NK-92 (cell line): ENCODE measurements around the gene TOX2.

Experiments
- DNase-seq: peaks from one replicate; lab custom pipeline; 2025; ENCODE audit not compliant: unreplicated experiment; lab: John Stamatoyannopoulos, UW

Gene TOX2

DNA sequence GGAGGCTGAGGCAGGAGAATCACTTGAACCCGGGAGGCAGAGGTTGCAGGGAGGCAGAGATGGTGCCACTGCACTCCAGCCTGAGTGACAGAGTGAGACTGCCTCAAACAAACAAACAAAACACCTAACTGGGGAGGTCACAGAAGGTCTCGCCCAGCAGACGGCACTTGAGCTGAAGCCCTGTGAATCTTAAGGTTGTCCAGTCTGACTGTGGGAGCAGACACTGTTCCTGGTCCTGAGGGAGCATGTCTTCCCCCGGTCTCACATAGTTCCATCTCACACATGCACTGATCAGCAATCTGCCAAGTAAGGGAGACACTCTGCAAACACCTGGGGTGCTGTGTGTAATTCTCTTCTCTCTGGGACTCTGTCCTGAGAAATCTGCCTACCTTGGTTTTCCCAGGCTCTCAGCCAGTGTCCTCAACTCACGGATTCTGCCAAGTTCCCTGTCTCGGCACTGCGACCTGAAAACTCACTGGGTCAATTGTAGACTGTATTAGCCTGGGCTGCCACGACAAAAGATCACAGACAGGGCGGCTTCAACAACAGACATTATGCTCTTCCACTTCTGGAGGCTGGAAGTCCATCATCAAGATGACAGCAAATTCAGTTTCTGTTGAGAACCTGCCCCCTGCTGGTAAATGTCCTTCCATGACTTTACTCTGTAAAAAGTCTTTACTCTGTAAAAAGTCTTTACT, 178.0 kb downstream of the TOX2 start:
- no peak for DNase-seq

DNA sequence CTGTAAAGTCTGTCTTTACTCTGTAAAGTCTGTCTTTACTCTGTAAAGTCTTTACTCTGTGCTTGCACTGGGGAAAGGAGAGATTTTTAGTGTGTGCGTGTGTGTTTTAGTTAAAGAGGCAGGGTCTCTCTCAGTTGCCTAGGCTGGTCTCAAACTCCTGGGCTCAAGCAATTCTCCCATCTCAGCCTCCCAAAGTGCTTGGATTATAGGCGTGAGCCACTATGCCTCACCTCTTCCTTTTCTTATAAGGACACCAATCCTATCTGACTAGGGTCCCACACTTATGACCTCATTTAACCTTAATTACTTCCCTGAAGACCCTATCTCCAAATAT, 178.6 kb downstream of the TOX2 start:
- no peak for DNase-seq

DNA sequence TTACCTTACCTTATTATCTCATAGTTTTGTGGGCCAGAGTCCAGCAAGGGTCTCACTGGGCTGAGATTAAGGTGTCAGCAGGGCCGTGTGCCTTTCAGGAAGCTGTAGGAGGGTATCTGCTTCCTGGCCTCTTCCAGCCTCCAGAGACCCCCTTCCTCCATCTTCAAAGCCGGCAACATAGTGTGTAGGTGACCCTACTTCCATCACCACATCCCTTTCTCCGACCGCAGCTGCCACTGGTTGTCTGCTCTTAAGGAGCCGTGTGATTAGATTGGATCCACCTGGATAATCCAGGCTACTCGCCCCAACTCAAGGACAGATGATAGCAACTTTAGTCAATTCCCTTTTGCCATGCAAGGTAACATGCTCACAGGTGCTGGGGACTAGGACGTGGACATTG, 181.2 kb downstream of the TOX2 start:
- DNase-seq: no peak

DNA sequence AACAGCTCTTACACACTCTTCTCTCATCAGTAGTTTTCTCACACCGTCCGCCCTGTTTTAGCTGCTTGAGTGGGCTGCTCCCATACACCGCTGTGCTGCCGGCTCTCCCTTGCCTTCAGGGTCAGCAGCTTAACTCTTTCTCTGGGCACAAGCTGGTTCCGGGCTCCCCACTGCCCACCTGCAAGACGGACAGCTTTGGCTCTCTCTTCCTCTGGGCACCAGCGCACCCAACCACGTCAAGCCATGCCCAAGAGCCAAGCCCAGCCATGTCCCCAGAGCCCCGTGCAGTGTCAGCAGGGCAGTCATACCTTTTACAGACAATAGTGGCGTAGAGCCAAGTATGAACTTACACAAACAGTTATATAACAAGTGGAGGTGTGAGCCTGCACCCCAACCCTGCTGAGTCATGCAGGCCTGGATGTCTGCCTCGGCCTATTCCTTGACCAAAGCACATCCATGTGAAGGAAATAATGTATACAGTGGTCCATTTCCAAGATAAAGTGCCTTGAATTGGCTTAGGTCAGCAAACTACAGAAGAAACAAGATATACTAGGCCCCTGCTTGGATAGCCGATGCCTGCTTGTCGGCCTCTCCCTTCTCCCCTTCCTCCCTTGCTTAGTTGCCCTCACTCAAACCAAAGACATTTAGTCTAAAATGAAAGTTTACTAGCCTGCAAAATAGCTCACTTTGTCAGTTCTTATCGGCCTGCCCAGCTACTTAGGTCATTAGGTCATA, 183.0 kb downstream of the TOX2 start:
- no peak for DNase-seq

DNA sequence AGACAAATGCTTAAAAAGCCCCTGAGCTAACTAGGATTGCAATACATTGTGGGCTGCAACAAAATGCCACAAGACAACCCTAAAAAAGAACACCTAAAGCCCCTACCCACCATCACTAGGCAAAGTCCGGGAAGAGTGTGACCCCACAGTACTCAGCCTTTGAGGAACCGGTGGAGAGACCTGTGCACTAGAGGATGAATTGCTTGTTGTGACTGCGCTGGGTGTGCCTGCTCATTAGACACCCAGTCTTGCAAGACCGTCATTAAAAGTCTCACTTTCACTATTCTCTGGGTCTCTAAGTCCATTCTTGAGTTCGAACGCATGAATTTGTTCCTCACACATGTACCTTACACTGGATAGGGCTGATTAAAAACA, 183.6 kb downstream of the TOX2 start:
- no peak for DNase-seq

DNA sequence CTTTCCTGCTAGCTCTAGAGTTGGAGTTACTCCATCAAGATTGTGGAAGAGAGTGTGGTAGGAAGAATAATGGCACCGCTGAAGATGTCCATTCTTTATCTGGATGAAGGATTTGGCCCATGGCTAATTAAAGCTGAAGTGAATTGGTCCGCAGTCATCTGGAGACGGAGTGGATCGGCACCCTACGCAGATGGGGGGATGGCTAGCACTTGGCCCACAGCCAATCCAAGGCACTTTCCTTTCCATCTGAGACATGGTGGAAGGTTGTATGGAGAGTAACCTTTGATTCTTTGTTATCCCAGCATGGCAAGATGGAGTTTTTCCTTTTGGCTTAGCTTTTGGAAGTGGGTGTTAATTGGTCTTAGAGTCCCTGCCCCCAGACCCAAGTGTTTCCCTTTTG, 184.0 kb downstream of the TOX2 start:
- no peak for DNase-seq

DNA sequence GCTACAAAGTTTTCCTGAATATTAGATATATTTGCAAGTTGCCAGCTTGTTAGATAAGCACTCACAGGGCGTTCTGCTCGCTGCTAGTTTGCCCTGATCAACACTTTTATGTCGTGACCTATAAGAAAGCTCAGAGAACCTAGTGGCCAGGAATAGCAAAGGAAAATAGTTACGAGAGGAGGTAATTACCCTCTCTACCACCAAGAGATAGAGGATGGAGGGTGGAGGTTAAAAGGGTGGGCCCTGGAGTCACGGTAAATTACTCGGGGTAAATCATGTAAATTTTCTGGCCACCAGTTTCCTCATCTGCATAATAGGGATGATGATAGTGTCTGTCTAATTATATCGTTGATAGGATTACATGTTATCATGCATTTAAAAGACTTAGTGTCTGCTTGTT, 185.2 kb downstream of the TOX2 start:
- DNase-seq: no peak

DNA sequence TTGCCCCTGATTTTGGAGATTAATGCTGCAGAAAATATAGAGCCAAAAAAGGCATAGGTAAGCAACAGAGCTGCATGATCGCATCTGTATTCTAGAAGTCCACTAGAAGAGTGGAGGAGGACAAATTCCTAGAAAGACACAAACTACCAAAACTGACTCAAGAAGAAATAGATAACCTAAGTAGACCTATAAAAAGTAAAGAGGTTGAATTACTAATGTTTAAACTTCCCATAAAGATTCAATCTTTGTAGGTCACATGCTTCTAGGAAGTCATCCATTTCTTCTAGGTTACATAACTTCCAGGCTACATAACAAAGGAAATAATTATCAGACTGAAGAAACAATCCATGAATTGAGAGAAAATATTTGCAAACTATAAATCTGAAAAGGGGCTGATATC, 187.9 kb downstream of the TOX2 start:
- DNase-seq: no peak

DNA sequence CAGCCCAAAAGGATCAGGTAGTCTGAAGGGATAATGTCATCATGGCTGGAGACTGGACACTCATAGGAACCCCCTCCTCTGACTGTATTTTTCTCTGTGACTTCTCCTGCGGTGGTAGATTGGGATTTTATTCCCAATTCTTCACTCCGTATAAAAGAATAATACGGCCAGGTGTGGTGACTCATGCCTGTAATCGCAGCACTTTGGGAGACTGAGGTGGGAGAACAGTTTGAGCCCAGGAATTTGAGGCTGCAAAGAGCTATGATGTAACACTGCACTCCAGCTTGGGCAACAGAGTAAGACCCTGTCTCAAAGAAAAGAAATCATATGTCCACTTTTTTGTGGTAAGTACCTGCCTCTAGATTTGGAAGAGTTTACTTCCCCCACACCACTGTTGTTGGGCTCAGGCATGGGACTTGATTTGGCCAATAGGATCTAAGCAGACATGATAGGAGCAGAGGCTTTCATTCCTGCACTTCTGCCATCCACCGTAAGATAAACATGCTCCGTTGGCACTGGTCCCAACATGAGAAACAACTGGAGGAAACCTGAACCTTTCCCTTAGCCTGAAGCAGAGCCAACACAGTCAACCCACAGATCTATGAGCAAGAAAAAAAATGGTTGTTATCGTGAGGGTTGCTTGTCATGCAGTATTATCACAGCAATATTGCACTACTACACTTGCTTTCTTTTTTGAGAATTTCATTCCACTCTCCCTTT, 190.3 kb downstream of the TOX2 start:
- no peak for DNase-seq

DNA sequence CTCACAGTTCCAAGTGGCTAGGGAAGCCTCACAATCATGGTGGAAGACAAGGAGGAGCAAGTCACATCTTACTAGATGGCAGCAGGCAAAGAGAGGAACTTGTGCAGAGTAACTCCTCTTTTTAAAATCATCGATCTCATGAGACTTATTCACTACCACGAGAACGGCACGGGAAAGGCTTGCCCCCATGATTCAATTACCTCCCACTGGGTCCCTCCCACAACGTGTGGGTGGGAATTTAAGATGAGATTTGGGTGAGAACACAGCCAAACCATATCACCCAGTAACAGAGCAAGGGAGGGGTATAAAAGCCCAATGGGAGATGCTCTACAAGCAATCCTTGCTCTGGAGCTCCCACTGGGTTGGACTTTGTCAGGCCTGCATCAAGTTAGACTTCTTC, 192.0 kb downstream of the TOX2 start:
- DNase-seq: no peak

DNA sequence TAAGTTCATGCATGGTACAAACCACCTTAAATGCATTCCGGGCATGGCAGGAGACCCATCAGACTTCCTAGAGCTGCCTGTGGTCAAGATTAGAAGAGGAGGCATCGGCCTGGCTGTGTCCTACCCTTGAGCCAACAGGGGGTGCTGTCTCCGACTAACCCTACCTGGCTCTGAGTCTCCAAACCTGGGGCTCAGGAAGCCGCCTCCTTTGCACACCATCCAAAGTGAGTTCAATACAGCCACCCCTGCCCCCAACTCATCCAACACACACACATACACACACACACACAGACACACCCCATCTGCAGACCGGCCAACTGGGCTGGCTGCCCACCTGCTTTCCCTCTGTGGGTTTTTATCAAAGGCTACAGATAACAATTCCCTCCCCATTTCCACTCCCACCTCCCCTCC, 195.3 kb downstream of the TOX2 start:
- DNase-seq: no peak

DNA sequence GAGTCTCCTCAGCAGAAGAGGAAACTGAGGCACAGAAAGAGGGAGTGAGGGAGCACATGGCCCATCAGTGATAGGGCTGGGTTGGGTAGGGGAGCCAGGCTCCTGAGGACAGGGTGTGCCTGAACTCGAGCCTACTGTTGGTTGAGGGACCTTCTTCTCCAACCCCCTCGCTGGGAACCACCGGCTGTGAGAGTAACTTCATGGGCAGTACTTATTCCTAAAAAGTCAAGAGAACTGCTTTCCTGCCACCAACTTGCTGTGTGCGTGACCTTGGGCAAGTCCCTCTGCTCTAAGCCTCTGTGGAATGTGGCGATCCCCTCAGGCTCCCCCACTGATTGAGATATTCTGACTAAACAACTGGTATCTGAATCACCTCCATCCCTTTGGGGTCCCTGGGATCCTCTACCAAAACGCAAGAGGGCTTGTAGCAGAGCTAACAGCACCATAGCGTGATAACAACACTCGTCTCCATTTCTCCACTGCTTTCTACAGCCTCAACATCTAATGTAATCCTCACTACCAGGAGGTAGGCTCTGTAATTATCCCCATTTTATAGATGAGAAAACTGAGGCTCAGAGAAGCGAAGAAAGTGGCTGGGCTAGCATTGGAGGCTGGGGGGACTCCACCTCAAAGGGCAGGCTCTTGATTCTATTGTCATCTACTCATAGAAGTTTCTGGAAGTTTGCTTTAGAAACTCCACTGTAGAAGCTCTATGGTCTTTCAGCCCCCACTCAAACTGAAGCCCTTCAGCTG, 196.3 kb downstream of the TOX2 start:
- DNase-seq: no peak

DNA sequence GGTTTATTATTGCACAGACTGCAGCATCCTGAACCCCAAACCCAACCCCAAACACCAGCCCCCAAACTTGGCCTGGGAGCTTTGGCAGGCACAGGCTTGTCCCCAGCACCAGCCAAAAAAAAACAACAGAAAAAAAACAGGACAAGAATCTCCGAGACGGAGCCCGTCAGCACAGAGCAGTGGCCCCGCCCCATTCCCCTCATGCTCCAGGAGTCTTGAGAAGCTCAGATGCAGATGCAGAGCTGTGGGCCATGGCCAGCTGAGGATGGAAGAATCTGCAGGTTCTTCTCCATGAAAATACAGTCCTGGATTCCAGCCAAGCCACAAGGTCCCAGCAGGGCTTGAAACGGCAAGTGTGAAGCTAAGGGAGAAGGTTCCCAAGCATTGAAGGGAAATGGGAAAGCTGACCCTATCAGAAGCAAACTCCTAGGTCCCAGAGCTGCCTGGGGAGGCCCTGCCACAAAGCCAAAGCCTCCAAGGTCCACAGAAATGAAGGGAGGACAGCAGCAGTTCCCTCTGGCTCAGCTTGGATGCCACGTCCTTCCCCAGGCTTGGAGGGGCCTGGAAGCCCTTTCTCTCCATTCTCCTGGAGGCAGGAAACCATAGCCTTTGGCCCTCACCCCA, 197.2 kb downstream of the TOX2 start:
- no peak for DNase-seq

DNA sequence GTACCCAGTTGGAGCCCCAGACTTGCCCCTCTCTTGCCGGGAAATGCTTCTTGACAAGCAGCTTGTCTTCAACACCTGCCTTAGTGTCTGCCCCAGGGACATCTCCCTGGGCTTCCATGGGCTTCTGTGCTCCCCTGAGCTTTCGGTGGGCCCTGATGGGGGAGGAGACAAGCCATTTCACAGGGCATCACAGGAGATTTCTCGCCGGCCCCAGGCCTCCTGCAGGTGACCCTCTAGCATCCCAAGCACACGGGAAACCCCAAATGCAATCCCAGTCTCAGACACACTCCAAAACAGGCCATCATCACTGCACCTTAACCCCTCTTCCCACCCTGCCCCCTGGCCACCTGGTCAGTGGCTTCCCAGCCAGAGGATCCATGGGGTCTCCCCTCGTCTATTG, 197.8 kb downstream of the TOX2 start:
- no peak for DNase-seq

DNA sequence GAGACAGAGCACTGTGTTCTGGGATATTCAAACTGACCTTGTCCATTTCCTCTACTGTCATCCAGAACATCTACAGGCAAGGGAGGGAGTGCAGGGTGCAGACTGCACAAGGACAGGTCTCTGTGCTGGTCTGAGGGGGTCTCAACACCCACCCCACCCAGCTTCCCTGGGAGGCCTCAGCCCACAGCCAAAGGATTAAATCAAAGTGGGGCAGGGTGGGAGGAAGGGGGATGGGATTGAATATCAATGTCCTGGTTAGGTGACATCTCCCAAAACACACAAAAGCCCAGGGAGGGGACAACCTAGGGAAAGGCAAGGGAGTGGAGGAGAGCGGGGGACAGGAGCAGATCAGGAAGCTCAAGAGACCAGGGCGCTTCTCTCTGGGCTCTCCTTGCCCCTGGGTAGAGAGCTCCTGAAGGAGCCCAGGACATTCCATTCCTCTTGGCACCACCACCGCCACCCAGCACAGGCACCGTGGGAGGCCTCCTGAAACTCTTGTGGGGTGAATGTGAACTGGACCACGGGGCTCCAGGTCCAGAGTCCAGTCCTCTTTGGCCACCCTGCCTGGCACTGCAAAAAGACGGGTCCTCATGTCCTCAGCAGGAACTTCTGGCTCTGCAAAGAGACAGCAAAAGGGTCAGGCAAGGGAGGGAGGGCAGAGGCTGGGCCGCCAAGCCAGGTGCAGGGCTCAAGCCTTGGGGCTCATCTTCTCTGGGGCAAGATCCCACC, 198.4 kb downstream of the TOX2 start:
- DNase-seq: no peak

DNA sequence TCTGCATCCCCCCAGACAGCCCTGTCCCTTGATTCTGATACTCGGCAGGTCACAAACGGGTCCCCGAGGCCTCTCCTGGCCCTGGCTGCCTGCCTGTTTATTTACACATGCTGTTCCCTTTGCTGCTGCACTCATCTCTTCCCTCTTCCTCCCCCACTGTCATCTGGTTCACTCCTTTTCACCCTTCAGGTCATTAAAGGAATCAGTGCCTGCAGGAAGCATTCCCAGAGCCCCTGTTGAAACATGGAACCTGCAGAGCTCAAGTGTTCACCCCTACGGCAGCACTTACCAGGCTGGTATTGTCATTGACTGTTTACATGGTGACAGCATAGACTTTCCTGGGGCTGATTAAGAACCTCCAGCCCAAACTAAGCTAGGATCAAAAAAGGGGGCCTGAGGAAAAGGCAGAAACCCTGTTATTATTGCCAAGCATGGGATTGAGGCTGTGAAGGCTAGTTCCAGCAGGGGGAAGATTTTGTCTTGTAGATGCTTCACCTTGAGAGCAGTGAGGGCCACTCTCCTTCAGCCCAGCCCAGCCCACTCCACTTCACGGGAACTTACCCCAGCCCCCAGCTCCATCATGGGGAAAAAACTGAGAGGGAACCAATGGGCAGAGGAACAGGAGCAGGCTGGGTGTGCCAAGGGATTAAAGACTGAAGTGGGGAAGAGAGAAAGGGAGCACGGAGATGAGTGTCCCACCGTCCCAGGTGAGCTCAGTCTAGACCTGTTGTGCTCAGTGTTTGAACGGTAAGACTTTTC, 199.1 kb downstream of the TOX2 start:
- no peak for DNase-seq

DNA sequence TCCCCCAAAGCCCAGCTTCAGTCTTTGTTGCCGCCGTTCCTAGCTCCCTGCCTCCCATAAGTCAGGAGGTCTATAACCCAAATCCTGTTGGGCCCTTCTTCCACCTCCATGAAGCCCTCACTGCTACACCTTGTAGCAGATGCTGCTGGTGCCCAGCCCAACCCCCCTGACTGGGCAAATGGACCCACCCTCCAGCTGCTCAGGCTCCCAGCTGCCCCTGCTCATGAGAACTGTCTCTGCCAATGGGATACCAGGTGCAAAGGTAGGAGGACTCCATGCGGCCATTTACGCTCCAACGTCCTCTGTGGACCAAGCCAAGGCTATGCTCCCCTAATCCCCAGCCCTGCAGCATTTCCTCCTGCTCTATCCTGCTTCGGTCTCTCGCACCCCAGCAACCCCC, 200.5 kb downstream of the TOX2 start:
- no peak for DNase-seq

DNA sequence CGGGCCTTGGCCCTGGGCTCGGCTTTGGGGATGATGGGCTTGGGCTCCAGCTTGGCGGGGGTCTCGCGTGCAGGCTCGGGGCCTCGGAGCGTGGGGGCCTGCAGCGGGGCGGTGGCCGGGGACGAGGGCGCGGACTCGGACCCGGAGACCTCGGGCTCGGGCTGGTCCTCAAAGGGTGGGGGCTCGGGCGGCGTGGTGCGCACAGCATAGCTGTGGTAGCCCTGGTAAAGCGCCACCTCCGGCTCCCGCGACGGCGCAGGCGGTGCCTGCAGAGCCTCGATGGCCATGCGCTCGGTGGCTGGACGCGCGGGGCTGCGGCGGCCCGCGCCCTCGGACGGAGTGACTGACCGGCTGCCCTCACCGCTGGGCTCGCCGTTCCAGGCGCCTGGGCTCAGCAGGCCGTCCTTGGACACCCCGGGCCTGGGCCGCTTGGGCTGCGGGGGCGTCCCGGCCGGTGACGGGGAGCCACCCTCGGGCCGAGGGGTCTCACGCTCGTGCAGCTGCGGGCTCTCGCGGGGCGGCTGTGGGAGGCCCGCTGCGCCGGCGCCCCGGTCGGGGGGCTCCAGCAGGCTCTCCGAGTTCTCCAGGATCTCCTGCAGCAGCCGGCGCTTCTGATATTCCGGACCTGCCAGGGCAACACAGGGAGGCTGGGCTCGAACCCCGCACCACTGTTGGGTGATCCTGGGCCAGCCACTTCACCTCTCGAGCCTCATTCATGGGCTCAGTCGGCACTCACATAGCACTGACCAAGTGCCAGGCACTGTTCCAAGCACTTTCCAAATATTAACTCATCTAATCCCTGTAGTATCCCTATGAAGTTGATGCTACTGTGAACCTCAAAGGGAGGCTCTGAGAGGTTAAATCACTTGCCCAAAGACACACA, 201.4 kb downstream of the TOX2 start:
- no peak for DNase-seq
